Measurements from ENCODE around the gene MAPK8IP3.

GRCh38 chr16:1769402-1770300 is 63.7 kb downstream of the MAPK8IP3 start:
- no peak for TF ChIP-seq CTCF (IDR thresholded peaks at IDR 0.05; ENCODE audit: insufficient read depth, low read length, poor library complexity, severe bottlenecking)
- TF ChIP-seq EZH2phosphoT487 (conservative IDR thresholded peaks at IDR 0.05; ENCODE audit: low read length) = no peak

Data from SU-DHL-6 (cell line).